Bronchial epithelial cell (primary cell): Measurements from ENCODE around the gene DUSP18. TPM values are rescaled to one million over a fixed set of nuclear protein-coding genes. Genes with fewer than 3 reads are reported as not detected.

Source experiments
- DNase-seq: peaks from one replicate; pipeline ENCODE4 v3.0.0-alpha.2; 2010; ENCODE audit warnings: low read depth
- FAIRE-seq: peaks from 2 replicates; lab custom pipeline; 2011; peaks lifted over from hg19 to GRCh38; lab: Jason Lieb, UNC
- H3K27me3 ChIP-seq: 2 replicates; pipeline ENCODE4 v1.5.1; 2011; ENCODE audit warnings: low read length; ENCODE audit not compliant: control insufficient read depth, insufficient read depth
- H3K36me3 ChIP-seq: 2 replicates; pipeline ENCODE4 v1.5.1; 2011; ENCODE audit warnings: low read length; ENCODE audit not compliant: control insufficient read depth, insufficient read depth
- H3K4me3 ChIP-seq: 2 replicates; pipeline ENCODE4 v1.5.1; 2011; ENCODE audit warnings: mild to moderate bottlenecking, low read depth, low read length, control low read depth
- total RNA-seq: library from RNA; depleted of rRNA; stranded (reverse); fragments of >200 nt; gene quantifications from 2 replicates; pipeline ENCODE4 v1.2.1, GENCODE V29; 2014
- TF ChIP-seq, protein P1 (sequence below): IDR thresholded peaks from 2 replicates; pipeline ENCODE4 v1.5.1; 2011; ENCODE audit warnings: mild to moderate bottlenecking, moderate library complexity, low read length, control low read depth, inconsistent platforms; ENCODE audit not compliant: insufficient read depth, severe bottlenecking

DUSP18 gene
- total RNA-seq, 1 donor from 2014 or later: 5.3 TPM

DNA sequence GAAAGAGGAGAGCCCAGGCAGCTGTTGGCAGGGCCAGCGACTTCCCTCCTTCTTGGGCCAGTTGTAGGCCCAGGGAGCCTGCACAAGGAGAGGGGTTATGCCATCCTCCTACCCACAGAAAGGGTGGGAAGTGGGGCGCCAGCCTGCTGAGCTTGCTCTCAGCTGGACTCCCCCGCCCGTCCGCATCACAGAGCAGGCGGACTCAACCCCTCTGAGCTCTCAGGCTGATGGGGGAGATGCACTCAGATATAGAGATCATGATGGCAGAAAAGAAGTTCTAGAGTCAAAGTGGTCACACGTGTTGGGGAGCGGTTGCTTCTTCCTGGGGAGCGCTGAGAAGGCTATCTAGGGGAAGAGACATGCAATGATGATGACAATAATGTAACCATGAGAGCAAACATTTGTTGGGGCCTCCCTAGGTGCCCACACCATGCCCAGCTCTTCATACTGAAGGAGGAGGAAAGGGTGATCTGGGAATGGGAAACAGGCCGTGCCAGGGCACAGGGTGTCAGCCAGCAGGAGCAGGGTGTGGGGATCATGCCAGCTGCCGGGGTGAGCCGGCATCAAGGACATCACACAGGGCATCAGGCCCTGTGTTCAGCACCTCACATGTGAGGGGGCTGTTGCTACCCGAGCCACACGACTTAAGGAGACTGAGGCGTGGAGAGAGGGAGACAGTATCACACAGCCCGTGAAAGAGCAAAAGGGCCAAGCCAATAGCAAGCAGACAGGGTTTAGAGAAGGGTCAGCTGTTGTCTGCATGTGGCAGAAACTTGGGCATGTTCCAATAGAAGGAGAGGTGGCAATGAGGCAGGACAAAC is 24.4 kb downstream of the DUSP18 start:
- no peak overlapping the region for H3K4me3 ChIP-seq

DNA sequence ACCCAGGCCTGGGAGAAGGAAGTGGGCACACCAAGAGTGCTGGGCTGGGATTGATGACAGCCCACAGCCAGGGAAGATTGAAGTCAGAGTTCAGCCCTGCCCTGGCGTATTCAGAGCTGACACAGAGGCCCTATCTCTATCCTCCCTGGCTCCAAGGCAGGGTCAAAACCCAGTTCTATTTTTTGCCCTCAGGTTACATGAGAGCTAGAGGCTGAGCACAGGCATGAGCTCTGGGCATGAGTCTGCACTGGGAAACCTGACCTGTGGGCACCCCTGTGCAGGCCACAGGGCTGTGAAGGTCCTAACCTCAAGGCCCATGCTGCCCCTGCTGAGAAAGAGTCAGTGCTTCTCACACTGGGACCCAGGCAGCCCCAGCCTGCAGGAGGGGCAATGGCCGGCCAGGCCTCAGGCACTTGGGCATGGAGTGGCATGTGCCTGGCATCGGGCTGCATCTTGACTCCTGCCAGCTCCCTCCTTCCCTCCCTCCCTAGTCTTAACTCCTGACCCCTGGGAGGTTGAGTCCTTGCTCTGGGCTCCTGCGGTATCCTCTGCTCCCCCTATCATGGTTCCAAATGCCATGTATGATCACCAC is 26.7 kb downstream of the DUSP18 start:
- no peaks in the 10 kb centered on the region for H3K27me3 ChIP-seq
- H3K36me3 ChIP-seq: no peaks in the 10 kb centered on the region
- TF ChIP-seq, protein P1, sequence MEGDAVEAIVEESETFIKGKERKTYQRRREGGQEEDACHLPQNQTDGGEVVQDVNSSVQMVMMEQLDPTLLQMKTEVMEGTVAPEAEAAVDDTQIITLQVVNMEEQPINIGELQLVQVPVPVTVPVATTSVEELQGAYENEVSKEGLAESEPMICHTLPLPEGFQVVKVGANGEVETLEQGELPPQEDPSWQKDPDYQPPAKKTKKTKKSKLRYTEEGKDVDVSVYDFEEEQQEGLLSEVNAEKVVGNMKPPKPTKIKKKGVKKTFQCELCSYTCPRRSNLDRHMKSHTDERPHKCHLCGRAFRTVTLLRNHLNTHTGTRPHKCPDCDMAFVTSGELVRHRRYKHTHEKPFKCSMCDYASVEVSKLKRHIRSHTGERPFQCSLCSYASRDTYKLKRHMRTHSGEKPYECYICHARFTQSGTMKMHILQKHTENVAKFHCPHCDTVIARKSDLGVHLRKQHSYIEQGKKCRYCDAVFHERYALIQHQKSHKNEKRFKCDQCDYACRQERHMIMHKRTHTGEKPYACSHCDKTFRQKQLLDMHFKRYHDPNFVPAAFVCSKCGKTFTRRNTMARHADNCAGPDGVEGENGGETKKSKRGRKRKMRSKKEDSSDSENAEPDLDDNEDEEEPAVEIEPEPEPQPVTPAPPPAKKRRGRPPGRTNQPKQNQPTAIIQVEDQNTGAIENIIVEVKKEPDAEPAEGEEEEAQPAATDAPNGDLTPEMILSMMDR: no peak
- FAIRE-seq (no peak), DNase-seq (no peak)
- H3K4me3 ChIP-seq: no peak overlapping the region

More for the DNA sequence above, 24.4 kb downstream of the DUSP18 start:
- TF ChIP-seq, protein P1: no peak
- no peak for FAIRE-seq
- no peaks in the 10 kb centered on the region for H3K27me3 ChIP-seq
- H3K36me3 ChIP-seq: no peaks in the 10 kb centered on the region
- DNase-seq: no peak

DNA sequence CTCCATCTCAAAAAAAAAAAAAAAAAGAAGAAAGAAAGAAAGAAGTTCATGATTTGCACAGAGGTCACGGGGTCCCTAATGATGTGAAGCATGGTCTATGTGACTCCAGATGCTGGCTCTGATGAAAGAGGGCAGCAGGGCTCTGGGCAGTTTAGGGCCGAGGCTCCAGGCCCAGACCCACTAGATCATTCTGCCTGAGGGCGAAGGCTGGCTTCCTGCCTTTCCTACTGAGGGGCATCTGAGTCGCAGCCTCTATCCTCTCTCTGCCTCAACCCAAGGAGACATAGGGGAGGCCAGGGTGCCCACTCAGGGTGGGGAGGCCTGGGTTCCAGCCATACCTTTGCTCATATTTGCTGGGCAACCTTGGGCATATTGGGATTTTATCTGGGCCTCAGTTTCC is 27.3 kb downstream of the DUSP18 start:
- TF ChIP-seq, protein P1: no peak
- no peak for DNase-seq
- Histone ChIP-seq H3K4me3 (no peak overlapping the region), H3K27me3 (no peaks in the 10 kb centered on the region), H3K36me3 (no peaks in the 10 kb centered on the region)
- no peak for FAIRE-seq

DNA sequence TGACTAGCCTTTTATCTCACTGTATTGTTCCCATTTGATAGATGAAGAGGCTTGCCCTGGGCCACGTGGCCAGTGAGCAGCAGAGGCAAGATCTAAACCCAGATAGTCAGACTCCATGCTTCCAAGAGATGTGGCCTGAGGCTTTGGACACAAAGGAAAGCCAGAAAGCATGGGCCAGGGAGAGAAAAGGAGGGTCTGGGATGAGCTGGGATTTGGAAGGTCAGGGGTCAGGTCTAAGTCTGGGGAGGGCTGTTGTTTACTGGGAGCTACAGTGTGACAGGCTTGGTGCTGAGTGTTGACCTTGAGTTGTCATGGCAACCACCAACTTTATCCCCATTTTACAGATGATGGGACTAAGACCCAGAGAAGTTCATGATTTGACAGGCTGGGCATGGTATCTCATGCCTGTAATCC is 30.0 kb downstream of the DUSP18 start:
- no peak for DNase-seq
- Histone ChIP-seq H3K27me3 (no peaks in the 10 kb centered on the region), H3K36me3 (no peaks in the 10 kb centered on the region), H3K4me3 (no peak overlapping the region)
- no peak for FAIRE-seq
- TF ChIP-seq, protein P1: no peak

DNA sequence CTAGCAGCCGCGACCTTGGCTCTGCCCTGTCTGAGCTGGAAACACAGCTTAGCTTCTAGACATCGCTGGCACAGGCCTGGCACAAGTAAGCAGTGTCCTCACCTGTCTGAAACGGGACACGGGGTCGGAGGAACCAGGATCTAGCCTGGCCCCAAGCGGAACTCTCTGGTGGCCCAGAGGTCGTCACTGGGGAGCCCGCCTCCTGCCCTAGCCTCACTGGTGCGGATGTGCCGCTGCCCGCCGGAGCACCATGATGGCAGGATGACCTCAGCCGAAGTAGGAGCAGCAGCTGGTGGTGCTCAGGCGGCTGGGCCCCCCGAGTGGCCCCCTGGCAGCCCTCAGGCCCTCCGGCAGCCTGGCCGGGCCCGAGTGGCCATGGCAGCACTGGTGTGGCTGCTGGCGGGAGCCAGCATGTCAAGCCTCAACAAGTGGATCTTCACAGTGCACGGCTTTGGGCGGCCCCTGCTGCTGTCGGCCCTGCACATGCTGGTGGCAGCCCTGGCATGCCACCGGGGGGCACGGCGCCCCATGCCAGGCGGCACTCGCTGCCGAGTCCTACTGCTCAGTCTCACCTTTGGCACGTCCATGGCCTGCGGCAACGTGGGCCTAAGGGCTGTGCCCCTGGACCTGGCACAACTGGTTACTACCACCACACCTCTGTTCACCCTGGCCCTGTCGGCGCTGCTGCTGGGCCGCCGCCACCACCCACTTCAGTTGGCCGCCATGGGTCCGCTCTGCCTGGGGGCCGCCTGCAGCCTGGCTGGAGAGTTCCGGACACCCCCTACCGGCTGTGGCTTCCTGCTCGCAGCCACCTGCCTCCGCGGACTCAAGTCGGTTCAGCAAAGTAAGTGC is 31.2 kb downstream of the DUSP18 start:
- DNase-seq: no peak

More for the DNA sequence above, 31.2 kb downstream of the DUSP18 start:
- FAIRE-seq: no peak
- Histone ChIP-seq H3K27me3 (no peaks in the 10 kb centered on the region), H3K36me3 (no peaks in the 10 kb centered on the region), H3K4me3 (peak overlapping the region; percentile 49)
- TF ChIP-seq, protein P1: no peak
